Peyer's patch (tissue), 4 donors: ENCODE data around the gene ZBTB47.

Source experiments
- POLR2A ChIP-seq, 2 donors: fragments of 450-650 bp; IDR thresholded peaks; one replicate each; pipeline ENCODE4 v1.5.1; 2017; ENCODE audit warnings: antibody characterized with exemption in 2 of 2, mild to moderate bottlenecking in 2 of 2, moderate library complexity in 2 of 2
- TF ChIP-seq, protein P1 (sequence below), 6 experiments: fragments of 450-650 bp in 4 of 6; fragments of 200-600 bp in 2 of 6; sonication (generic) in 1 of 6; IDR thresholded peaks; one replicate each; pipeline ENCODE4 v1.5.1; 2017 to 2019; ENCODE audit warnings: antibody characterized with exemption in 6 of 6, mild to moderate bottlenecking in 3 of 6, moderate library complexity in 1 of 6

GRCh38 chr3:42694366-42694765 is 40.9 kb downstream of the ZBTB47 start:
- TF ChIP-seq, protein P1, sequence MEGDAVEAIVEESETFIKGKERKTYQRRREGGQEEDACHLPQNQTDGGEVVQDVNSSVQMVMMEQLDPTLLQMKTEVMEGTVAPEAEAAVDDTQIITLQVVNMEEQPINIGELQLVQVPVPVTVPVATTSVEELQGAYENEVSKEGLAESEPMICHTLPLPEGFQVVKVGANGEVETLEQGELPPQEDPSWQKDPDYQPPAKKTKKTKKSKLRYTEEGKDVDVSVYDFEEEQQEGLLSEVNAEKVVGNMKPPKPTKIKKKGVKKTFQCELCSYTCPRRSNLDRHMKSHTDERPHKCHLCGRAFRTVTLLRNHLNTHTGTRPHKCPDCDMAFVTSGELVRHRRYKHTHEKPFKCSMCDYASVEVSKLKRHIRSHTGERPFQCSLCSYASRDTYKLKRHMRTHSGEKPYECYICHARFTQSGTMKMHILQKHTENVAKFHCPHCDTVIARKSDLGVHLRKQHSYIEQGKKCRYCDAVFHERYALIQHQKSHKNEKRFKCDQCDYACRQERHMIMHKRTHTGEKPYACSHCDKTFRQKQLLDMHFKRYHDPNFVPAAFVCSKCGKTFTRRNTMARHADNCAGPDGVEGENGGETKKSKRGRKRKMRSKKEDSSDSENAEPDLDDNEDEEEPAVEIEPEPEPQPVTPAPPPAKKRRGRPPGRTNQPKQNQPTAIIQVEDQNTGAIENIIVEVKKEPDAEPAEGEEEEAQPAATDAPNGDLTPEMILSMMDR (IDR thresholded peaks at IDR 0.05), result no peak
- TF ChIP-seq POLR2A (IDR thresholded peaks at IDR 0.05), result no peak
